ENCODE data around the gene SLC17A1.

SLC17A1 gene

DNA sequence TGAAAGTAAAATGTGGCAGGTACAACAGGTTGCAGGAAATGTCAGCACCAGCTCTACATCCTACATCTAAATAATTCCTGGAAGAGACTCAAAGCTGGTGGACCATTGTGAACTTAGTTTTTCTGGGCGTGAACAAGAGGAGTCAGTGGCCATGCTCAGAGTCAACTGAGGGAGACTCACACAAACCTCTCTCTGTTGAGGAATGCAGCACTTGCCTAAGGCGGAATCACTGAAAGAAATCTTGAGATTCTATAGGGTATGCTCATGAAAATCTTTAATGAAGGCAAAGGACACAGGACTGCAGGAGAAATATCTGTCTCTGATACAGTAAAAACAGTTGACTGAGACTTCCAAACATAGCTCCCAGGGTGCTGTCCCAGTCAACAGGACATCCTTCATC lies 54.8 kb downstream of the SLC17A1 start:
- TF ChIP-seq, protein P1, sequence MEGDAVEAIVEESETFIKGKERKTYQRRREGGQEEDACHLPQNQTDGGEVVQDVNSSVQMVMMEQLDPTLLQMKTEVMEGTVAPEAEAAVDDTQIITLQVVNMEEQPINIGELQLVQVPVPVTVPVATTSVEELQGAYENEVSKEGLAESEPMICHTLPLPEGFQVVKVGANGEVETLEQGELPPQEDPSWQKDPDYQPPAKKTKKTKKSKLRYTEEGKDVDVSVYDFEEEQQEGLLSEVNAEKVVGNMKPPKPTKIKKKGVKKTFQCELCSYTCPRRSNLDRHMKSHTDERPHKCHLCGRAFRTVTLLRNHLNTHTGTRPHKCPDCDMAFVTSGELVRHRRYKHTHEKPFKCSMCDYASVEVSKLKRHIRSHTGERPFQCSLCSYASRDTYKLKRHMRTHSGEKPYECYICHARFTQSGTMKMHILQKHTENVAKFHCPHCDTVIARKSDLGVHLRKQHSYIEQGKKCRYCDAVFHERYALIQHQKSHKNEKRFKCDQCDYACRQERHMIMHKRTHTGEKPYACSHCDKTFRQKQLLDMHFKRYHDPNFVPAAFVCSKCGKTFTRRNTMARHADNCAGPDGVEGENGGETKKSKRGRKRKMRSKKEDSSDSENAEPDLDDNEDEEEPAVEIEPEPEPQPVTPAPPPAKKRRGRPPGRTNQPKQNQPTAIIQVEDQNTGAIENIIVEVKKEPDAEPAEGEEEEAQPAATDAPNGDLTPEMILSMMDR (IDR thresholded peaks at IDR 0.05; ENCODE audit: low read depth, low read length) = no peak
- TF ChIP-seq EZH2phosphoT487 (IDR thresholded peaks at IDR 0.05; ENCODE audit: low read depth) = no peak
- H3K4me3 ChIP-seq (ENCODE audit: low read length) = no peak overlapping the region
- no peaks in the 10 kb centered on the region for H3K4me1 ChIP-seq (ENCODE audit: low read length)
- no peaks in the 10 kb centered on the region for H4K20me1 ChIP-seq (ENCODE audit: insufficient read depth, low read length)
- H3K36me3 ChIP-seq (replicated peaks; ENCODE audit: low read depth, low read length) = no peaks in the 10 kb centered on the region
- H3K27ac ChIP-seq (ENCODE audit: low read length) = no peak overlapping the region
- H3K9me3 ChIP-seq (ENCODE audit: insufficient read depth, low read length) = no peaks in the 10 kb centered on the region
- no peak overlapping the region for H2AFZ ChIP-seq (ENCODE audit: low read depth, low read length)
- no peaks in the 10 kb centered on the region for H3K27me3 ChIP-seq (ENCODE audit: low read depth, low read length)
- H3K79me2 ChIP-seq (ENCODE audit: low read length) = no peaks in the 10 kb centered on the region
- H3K9ac ChIP-seq (ENCODE audit: low read length) = no peak overlapping the region
- H3K4me2 ChIP-seq (ENCODE audit: low read length) = no peak overlapping the region

DNA sequence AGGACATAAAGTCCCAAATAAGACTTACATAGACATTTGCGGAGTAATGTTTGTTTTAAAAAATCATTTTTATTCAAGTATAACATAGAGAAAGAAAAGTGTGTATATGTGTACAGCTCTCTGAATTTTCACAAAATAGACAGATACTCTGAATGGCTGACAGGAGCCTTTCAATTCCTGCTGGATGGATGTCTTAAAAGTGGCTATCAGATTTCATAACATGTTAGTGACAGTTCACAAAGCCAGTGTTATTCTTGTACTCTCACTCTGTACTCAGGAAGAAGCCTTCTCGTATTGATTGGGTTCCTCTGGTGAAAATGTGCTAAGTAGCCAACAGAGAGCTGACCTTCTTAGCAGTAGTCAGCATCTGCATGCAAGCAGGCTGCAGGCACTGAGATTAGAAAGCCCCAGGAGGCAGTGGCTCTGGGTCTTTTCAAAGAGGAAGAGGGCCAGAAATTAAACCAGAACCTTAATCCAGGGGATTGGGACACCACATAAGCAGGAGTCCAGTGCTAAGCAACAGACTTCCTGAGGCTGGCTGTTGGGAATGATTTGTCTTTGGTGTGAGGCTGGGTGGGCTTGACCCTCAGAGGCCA lies 57.6 kb downstream of the SLC17A1 start:
- Histone ChIP-seq H2AFZ (ENCODE audit: low read depth, low read length) (no peak overlapping the region), H4K20me1 (ENCODE audit: insufficient read depth, low read length) (no peaks in the 10 kb centered on the region), H3K4me1 (ENCODE audit: low read length) (no peaks in the 10 kb centered on the region), H3K9ac (ENCODE audit: low read length) (no peak overlapping the region), H3K27me3 (ENCODE audit: low read depth, low read length) (no peaks in the 10 kb centered on the region), H3K79me2 (ENCODE audit: low read length) (no peaks in the 10 kb centered on the region), H3K36me3 (replicated peaks; ENCODE audit: low read depth, low read length) (no peaks in the 10 kb centered on the region), H3K27ac (ENCODE audit: low read length) (no peak overlapping the region), H3K4me2 (ENCODE audit: low read length) (no peak overlapping the region), H3K9me3 (ENCODE audit: insufficient read depth, low read length) (no peaks in the 10 kb centered on the region), H3K4me3 (ENCODE audit: low read length) (no peak overlapping the region)
- no peak for TF ChIP-seq EZH2phosphoT487 (IDR thresholded peaks at IDR 0.05; ENCODE audit: low read depth)
- TF ChIP-seq, protein P1 (IDR thresholded peaks at IDR 0.05; ENCODE audit: low read depth, low read length) = no peak

DNA sequence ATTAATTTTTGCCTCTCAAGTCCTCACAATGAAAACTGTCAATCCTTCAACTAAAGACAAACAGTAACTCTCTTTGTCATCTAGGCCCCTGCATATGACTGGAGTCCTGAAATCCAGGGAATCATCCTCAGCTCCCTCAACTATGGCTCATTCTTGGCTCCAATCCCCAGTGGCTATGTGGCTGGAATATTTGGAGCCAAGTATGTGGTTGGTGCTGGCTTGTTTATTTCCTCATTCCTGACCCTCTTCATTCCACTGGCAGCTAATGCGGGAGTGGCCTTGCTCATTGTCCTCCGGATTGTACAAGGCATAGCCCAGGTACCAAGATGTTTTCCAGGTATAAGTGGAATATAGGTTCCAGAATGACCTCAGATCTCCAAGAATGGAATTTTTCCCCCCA lies 61.9 kb downstream of the SLC17A1 start:
- no peak overlapping the region for H3K4me3 ChIP-seq (ENCODE audit: low read length)
- H3K79me2 ChIP-seq (ENCODE audit: low read length) = no peaks in the 10 kb centered on the region
- TF ChIP-seq, protein P1 (IDR thresholded peaks at IDR 0.05; ENCODE audit: low read depth, low read length) = no peak
- no peak for TF ChIP-seq EZH2phosphoT487 (IDR thresholded peaks at IDR 0.05; ENCODE audit: low read depth)
- no peaks in the 10 kb centered on the region for H4K20me1 ChIP-seq (ENCODE audit: insufficient read depth, low read length)
- no peaks in the 10 kb centered on the region for H3K9me3 ChIP-seq (ENCODE audit: insufficient read depth, low read length)
- no peak overlapping the region for H3K27ac ChIP-seq (ENCODE audit: low read length)
- no peaks in the 10 kb centered on the region for H3K36me3 ChIP-seq (replicated peaks; ENCODE audit: low read depth, low read length)
- no peak overlapping the region for H3K4me2 ChIP-seq (ENCODE audit: low read length)
- H2AFZ ChIP-seq (ENCODE audit: low read depth, low read length) = no peak overlapping the region
- H3K27me3 ChIP-seq (ENCODE audit: low read depth, low read length) = no peaks in the 10 kb centered on the region
- H3K4me1 ChIP-seq (ENCODE audit: low read length) = no peaks in the 10 kb centered on the region
- H3K9ac ChIP-seq (ENCODE audit: low read length) = no peak overlapping the region

DNA sequence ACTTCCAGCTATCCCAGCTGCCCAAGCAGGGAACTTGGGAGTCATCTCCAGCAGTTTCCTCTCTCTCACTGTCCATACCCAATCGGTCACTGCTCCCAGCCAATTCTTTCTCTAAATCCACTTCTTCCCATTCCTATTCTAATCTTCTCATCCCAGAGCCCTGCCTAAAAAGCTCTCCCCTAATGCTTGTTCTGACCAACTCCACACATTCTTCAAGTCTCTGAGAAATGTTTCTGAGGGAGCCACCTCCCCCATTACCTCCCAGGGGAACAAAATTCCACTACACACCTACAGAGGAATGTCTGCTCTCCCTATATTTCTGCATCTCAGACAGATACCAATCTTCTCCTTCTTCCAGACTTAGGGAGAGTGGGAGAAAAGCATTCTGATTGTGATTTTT lies 63.3 kb downstream of the SLC17A1 start:
- Histone ChIP-seq H3K4me3 (ENCODE audit: low read length) (no peak overlapping the region), H3K4me1 (ENCODE audit: low read length) (no peaks in the 10 kb centered on the region), H3K36me3 (replicated peaks; ENCODE audit: low read depth, low read length) (no peaks in the 10 kb centered on the region), H2AFZ (ENCODE audit: low read depth, low read length) (no peak overlapping the region), H3K9ac (ENCODE audit: low read length) (no peak overlapping the region), H3K4me2 (ENCODE audit: low read length) (no peak overlapping the region), H3K79me2 (ENCODE audit: low read length) (no peaks in the 10 kb centered on the region), H3K9me3 (ENCODE audit: insufficient read depth, low read length) (no peaks in the 10 kb centered on the region), H4K20me1 (ENCODE audit: insufficient read depth, low read length) (no peaks in the 10 kb centered on the region), H3K27me3 (ENCODE audit: low read depth, low read length) (no peaks in the 10 kb centered on the region), H3K27ac (ENCODE audit: low read length) (no peak overlapping the region)
- no peak for TF ChIP-seq EZH2phosphoT487 (IDR thresholded peaks at IDR 0.05; ENCODE audit: low read depth)
- TF ChIP-seq, protein P1 (IDR thresholded peaks at IDR 0.05; ENCODE audit: low read depth, low read length) = no peak
